K562 (cell line): Measurements from ENCODE around the gene OR6P1.

Source experiments
- HDAC2 ChIP-seq: fragments of 450-650 bp; IDR thresholded peaks from 2 replicates; pipeline ENCODE4 v1.6.1; 2016; ENCODE audit warnings: mild to moderate bottlenecking
- STAT5A ChIP-seq: IDR thresholded peaks from 2 replicates; pipeline ENCODE4 v1.6.1; 2012; ENCODE audit warnings: low read length, inconsistent platforms, borderline replicate concordance
- ZNF274 ChIP-seq: IDR thresholded peaks from 2 replicates; pipeline ENCODE4 v1.6.1; 2011; ENCODE audit warnings: low read depth, mild to moderate bottlenecking, low read length, moderate library complexity, borderline replicate concordance
- TF ChIP-seq, protein P1 (sequence below), 3 experiments: IDR thresholded peaks in 2 of 3; conservative IDR thresholded peaks in 1 of 3; 2 replicates each; pipeline ENCODE4 v1.5.1; 2011 to 2012; ENCODE audit warnings: low read length in 3 of 3, mild to moderate bottlenecking in 3 of 3, control low read depth in 2 of 3, improper control_type of control experiment in 1 of 3, inconsistent platforms in 1 of 3, low read depth in 1 of 3, mixed read lengths in 1 of 3, moderate library complexity in 1 of 3; ENCODE audit not compliant: insufficient read depth in 2 of 3

DNA sequence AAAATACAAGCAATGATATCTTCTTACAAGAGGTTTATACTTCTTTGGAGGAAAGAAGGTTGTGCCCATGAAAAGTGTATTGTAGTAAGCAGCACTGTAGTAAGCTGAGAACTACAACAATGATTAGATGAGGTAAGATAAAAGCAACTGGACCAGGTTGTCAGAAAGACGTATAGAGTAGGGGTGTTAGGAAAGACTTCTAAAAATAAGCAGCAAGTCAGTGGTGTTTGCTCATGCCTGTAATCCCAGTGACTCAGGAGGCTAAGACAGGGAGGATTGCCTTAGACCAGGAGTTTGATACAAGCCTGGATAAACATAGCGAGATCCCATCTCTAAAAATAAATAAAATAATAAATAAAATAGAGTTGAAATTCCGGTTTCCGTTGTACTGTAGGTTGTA is 13.6 kb upstream of the OR6P1 start:
- TF ChIP-seq, protein P1, sequence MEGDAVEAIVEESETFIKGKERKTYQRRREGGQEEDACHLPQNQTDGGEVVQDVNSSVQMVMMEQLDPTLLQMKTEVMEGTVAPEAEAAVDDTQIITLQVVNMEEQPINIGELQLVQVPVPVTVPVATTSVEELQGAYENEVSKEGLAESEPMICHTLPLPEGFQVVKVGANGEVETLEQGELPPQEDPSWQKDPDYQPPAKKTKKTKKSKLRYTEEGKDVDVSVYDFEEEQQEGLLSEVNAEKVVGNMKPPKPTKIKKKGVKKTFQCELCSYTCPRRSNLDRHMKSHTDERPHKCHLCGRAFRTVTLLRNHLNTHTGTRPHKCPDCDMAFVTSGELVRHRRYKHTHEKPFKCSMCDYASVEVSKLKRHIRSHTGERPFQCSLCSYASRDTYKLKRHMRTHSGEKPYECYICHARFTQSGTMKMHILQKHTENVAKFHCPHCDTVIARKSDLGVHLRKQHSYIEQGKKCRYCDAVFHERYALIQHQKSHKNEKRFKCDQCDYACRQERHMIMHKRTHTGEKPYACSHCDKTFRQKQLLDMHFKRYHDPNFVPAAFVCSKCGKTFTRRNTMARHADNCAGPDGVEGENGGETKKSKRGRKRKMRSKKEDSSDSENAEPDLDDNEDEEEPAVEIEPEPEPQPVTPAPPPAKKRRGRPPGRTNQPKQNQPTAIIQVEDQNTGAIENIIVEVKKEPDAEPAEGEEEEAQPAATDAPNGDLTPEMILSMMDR (IDR thresholded peaks at IDR 0.05 in 2 of 3, conservative IDR thresholded peaks at IDR 0.05 in 1 of 3; ENCODE audit: insufficient read depth in 2 of 3, low read depth in 1 of 3, low read length in 3 of 3), result no peak
- TF ChIP-seq HDAC2 (no peak), STAT5A (no peak), ZNF274 (no peak)
